Astrocyte of the cerebellum (primary cell): ENCODE measurements around the gene BHLHA15.

Experiments
- DNase-seq: peaks from one replicate; pipeline ENCODE4 v3.0.0-alpha.2; 2011; ENCODE audit warnings: low read depth
- H3K4me3 ChIP-seq: 2 replicates; pipeline ENCODE4 v1.5.1; 2011; ENCODE audit warnings: mild to moderate bottlenecking, low read depth, low read length, moderate library complexity
- in situ Hi-C: cut with HindIII; loops from 2 replicates; pipeline ENCODE4 v1.10.0; 2017; ENCODE audit warnings: low sequenced_read_pairs
- TF ChIP-seq, protein P1 (sequence below): IDR thresholded peaks from 2 replicates; pipeline ENCODE4 v1.5.1; 2012; ENCODE audit warnings: low read length, low read depth, moderate library complexity, mild to moderate bottlenecking; ENCODE audit errors: missing control alignments

Gene BHLHA15

DNA sequence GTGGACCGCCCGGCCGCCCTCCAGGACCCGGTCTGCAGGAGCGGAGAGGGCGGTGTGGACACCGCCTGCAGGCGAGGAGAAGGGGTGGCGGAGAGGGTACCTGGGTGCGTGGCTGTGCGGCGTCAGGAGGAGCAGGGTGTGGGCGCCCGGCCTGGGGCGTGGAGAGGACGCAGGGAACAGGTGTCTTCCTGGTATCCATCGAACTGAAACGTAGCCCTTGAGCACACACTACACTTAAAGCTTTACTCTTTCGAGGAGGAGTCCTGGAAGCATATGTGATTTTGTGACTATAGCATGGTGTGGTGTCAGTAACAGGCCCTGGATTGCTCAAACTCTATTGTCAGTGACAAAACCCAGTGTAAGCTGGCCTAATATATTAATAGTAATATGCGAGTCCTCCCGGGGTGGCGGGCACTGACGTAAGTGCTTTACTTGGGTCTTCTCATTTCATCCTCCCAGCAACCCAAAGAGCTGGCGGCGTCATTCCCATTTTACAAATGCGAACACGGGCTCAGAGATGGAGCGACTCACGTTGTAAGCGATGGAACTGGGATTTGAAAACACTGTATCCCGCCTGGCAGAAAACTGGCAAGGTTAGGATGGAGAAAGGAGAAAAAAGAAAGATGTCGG lies 41.3 kb downstream of the BHLHA15 start:
- TF ChIP-seq, protein P1, sequence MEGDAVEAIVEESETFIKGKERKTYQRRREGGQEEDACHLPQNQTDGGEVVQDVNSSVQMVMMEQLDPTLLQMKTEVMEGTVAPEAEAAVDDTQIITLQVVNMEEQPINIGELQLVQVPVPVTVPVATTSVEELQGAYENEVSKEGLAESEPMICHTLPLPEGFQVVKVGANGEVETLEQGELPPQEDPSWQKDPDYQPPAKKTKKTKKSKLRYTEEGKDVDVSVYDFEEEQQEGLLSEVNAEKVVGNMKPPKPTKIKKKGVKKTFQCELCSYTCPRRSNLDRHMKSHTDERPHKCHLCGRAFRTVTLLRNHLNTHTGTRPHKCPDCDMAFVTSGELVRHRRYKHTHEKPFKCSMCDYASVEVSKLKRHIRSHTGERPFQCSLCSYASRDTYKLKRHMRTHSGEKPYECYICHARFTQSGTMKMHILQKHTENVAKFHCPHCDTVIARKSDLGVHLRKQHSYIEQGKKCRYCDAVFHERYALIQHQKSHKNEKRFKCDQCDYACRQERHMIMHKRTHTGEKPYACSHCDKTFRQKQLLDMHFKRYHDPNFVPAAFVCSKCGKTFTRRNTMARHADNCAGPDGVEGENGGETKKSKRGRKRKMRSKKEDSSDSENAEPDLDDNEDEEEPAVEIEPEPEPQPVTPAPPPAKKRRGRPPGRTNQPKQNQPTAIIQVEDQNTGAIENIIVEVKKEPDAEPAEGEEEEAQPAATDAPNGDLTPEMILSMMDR, result no peak
- H3K4me3 ChIP-seq, result peak overlapping the region; percentile 89
- no peak for DNase-seq
- in situ Hi-C loops, result no loop called here

DNA sequence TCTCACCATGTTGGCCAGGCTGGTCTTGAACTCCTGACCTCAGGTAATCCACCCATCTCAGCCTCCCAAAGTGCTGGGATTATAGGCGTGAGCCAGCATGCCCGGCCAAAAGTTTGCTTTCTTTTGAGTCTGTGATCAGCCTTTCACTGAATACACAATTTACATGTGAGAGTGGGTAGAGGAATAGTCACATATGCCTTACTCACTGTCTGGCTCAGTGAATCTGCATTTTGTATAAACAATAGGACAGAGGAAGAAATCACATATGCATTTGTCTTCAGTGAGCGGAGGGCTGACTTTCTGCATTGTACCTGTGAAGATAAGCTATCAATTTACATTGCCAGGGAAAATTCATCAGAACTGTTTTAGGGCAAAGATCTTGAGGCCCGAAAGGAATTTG lies 43.3 kb downstream of the BHLHA15 start:
- in situ Hi-C loops, result no loop called here
- no peak for DNase-seq
- H3K4me3 ChIP-seq, result no peak overlapping the region
- TF ChIP-seq, protein P1, result no peak

DNA sequence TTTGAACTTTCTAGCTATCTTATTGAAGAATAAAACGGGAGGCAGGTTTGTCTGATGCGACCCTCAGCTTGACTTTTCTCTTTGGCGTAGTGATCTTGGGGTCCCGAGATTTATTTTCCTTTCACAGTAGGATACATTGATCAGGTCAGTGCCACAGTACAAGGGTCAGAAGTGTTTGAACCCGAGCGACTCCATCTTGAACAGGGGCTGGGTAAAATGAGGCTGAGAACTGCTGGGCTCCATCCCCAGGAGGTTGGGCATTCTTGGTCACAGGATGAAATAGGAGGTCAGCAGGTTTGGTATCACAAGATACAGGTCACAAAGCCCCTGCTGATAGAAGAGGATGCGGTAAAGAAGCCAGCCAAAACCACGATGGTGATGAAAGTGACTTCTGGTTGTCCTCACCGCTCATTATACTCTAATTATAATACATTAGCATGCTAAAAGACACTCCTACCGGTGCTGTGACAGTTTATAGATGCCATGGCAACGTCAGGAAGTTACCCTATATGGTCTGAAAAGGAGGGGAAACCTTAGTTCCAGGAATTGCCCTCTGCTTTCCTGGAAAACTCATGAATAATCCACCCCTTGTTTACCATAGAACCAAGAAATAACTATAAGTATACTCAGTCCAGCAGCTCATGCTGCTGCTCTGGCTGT lies 43.8 kb downstream of the BHLHA15 start:
- in situ Hi-C loops, result no loop called here
- no peak for DNase-seq
- TF ChIP-seq, protein P1, result no peak
- no peak overlapping the region for H3K4me3 ChIP-seq

DNA sequence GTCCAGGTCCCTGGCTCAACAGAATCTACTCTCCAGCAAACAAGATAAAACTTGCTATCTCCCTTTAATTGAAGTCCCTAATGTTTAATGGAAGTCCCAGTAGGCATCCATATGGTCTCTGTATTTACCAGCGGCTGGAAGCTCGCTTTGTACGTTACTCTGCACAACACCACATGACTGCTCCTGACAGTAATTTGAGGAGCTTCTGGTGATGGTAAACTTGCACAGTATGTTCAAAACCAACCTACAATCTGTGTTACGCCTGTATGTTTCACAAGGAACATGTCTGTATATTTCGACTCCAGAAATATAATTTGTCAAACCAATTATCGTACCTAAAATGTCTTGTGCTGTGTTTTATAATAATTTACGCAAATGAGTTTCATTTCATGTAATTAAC lies 45.2 kb downstream of the BHLHA15 start:
- in situ Hi-C loops, result no loop called here
- DNase-seq, result no peak
- no peak overlapping the region for H3K4me3 ChIP-seq
- TF ChIP-seq, protein P1, result no peak

DNA sequence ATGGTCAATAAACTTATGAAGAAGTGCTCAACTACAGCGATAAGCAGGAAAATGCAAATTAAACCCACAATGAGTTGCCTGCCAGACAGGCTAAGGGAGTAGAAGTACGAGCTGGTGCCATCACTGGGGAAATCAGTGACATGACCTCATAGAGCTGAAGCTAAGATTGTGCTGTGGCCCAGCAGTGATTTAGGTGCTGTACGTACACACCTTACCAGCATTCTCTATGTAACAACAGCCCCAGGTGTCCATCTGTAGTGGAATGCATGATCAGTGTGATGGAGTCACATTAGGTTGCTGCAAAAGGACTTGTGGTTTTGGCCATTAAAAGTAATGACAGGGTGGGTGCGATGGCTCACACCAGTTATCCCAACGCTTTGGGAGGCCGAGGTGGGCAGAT lies 46.5 kb downstream of the BHLHA15 start:
- in situ Hi-C loops, result no loop called here
- H3K4me3 ChIP-seq, result no peak overlapping the region
- TF ChIP-seq, protein P1, result no peak
- no peak for DNase-seq
